Activated naive CD8-positive, alpha-beta T cell (primary cell): ENCODE results near the gene FAM170B.
A peak's percentile ranks its signal among the peaks of the same experiment; 100 is the strongest.

Experiments used
- H3K27ac Mint-ChIP-seq: one replicate; pipeline ENCODE4 v1.8.0; 2021; ENCODE audit warnings: mixed read lengths
- H3K27me3 Mint-ChIP-seq: one replicate; pipeline ENCODE4 v1.8.0; 2021; ENCODE audit warnings: mixed read lengths
- H3K36me3 Mint-ChIP-seq: one replicate; pipeline ENCODE4 v1.8.0; 2021; ENCODE audit warnings: mixed read lengths
- H3K4me1 Mint-ChIP-seq: one replicate; pipeline ENCODE4 v1.8.0; 2021; ENCODE audit warnings: low read depth, mixed read lengths
- H3K4me3 Mint-ChIP-seq: one replicate; pipeline ENCODE4 v1.8.0; 2021; ENCODE audit warnings: mild to moderate bottlenecking, mixed read lengths
- H3K9me3 Mint-ChIP-seq: one replicate; pipeline ENCODE4 v1.8.0; 2021; ENCODE audit warnings: low read depth, mixed read lengths

Gene FAM170B

GRCh38 chr10:49172777-49173132 lies 38.9 kb upstream of the FAM170B start:
- H3K36me3 Mint-ChIP-seq = no peaks in the 10 kb centered on the region
- no peak overlapping the region for H3K27ac Mint-ChIP-seq
- no peaks in the 10 kb centered on the region for H3K27me3 Mint-ChIP-seq
- no peak overlapping the region for H3K4me3 Mint-ChIP-seq
- H3K4me1 Mint-ChIP-seq = peaks cover 5% of the 10 kb centered on the region
- no peaks in the 10 kb centered on the region for H3K9me3 Mint-ChIP-seq

GRCh38 chr10:49172061-49172776 lies 38.4 kb upstream of the FAM170B start:
- Mint-ChIP-seq H3K36me3 (no peaks in the 10 kb centered on the region), H3K27me3 (no peaks in the 10 kb centered on the region), H3K27ac (no peak overlapping the region), H3K4me1 (peaks cover 1% of the 10 kb centered on the region), H3K9me3 (no peaks in the 10 kb centered on the region), H3K4me3 (no peak overlapping the region)

GRCh38 chr10:49171326-49172060 lies 37.7 kb upstream of the FAM170B start:
- Mint-ChIP-seq H3K36me3 (no peaks in the 10 kb centered on the region), H3K4me1 (no peaks in the 10 kb centered on the region), H3K27ac (no peak overlapping the region), H3K4me3 (no peak overlapping the region), H3K9me3 (no peaks in the 10 kb centered on the region), H3K27me3 (no peaks in the 10 kb centered on the region)

- Mint-ChIP-seq H3K27ac (no peak overlapping the region), H3K36me3 (no peaks in the 10 kb centered on the region), H3K4me3 (no peak overlapping the region), H3K9me3 (no peaks in the 10 kb centered on the region), H3K4me1 (no peaks in the 10 kb centered on the region), H3K27me3 (no peaks in the 10 kb centered on the region)
Observed at GRCh38 chr10:49170632-49171325, 37.0 kb upstream of the FAM170B start.

- H3K4me3 Mint-ChIP-seq = no peak overlapping the region
- no peaks in the 10 kb centered on the region for H3K4me1 Mint-ChIP-seq
- H3K36me3 Mint-ChIP-seq = no peaks in the 10 kb centered on the region
- H3K9me3 Mint-ChIP-seq = no peaks in the 10 kb centered on the region
- H3K27ac Mint-ChIP-seq = peak overlapping the region; percentile 54
- H3K27me3 Mint-ChIP-seq = no peaks in the 10 kb centered on the region
Observed at GRCh38 chr10:49169776-49170175, 36.0 kb upstream of the FAM170B start.

GRCh38 chr10:49168831-49169500 lies 35.1 kb upstream of the FAM170B start:
- Mint-ChIP-seq H3K27me3 (no peaks in the 10 kb centered on the region), H3K36me3 (no peaks in the 10 kb centered on the region), H3K27ac (no peak overlapping the region), H3K4me1 (peaks cover 1% of the 10 kb centered on the region), H3K9me3 (no peaks in the 10 kb centered on the region), H3K4me3 (no peak overlapping the region)

GRCh38 chr10:49168171-49168540 lies 34.3 kb upstream of the FAM170B start:
- Mint-ChIP-seq H3K36me3 (no peaks in the 10 kb centered on the region), H3K4me1 (peaks cover 1% of the 10 kb centered on the region), H3K27ac (no peak overlapping the region), H3K27me3 (no peaks in the 10 kb centered on the region), H3K4me3 (no peak overlapping the region), H3K9me3 (no peaks in the 10 kb centered on the region)

- no peaks in the 10 kb centered on the region for H3K36me3 Mint-ChIP-seq
- no peak overlapping the region for H3K27ac Mint-ChIP-seq
- no peak overlapping the region for H3K4me3 Mint-ChIP-seq
- H3K9me3 Mint-ChIP-seq = no peaks in the 10 kb centered on the region
- peaks cover 1% of the 10 kb centered on the region for H3K4me1 Mint-ChIP-seq
- no peaks in the 10 kb centered on the region for H3K27me3 Mint-ChIP-seq
Observed at GRCh38 chr10:49167425-49168170, 33.8 kb upstream of the FAM170B start.

GRCh38 chr10:49166484-49167400 lies 32.9 kb upstream of the FAM170B start:
- H3K4me1 Mint-ChIP-seq = peaks cover 1% of the 10 kb centered on the region
- H3K27ac Mint-ChIP-seq = no peak overlapping the region
- no peak overlapping the region for H3K4me3 Mint-ChIP-seq
- no peaks in the 10 kb centered on the region for H3K9me3 Mint-ChIP-seq
- no peaks in the 10 kb centered on the region for H3K36me3 Mint-ChIP-seq
- no peaks in the 10 kb centered on the region for H3K27me3 Mint-ChIP-seq

GRCh38 chr10:49165821-49166483 lies 32.1 kb upstream of the FAM170B start:
- no peaks in the 10 kb centered on the region for H3K36me3 Mint-ChIP-seq
- H3K27ac Mint-ChIP-seq = no peak overlapping the region
- H3K9me3 Mint-ChIP-seq = no peaks in the 10 kb centered on the region
- no peak overlapping the region for H3K4me3 Mint-ChIP-seq
- H3K4me1 Mint-ChIP-seq = peaks cover 1% of the 10 kb centered on the region
- H3K27me3 Mint-ChIP-seq = no peaks in the 10 kb centered on the region

GRCh38 chr10:49165259-49165658 lies 31.4 kb upstream of the FAM170B start:
- Mint-ChIP-seq H3K36me3 (no peaks in the 10 kb centered on the region), H3K27me3 (no peaks in the 10 kb centered on the region), H3K4me1 (peaks cover 1% of the 10 kb centered on the region), H3K27ac (no peak overlapping the region), H3K4me3 (no peak overlapping the region), H3K9me3 (no peaks in the 10 kb centered on the region)

- no peaks in the 10 kb centered on the region for H3K9me3 Mint-ChIP-seq
- H3K36me3 Mint-ChIP-seq = no peaks in the 10 kb centered on the region
- no peak overlapping the region for H3K4me3 Mint-ChIP-seq
- no peak overlapping the region for H3K27ac Mint-ChIP-seq
- H3K27me3 Mint-ChIP-seq = no peaks in the 10 kb centered on the region
- peaks cover 1% of the 10 kb centered on the region for H3K4me1 Mint-ChIP-seq
Observed at GRCh38 chr10:49164559-49165188, 30.9 kb upstream of the FAM170B start.

- H3K27ac Mint-ChIP-seq = no peak overlapping the region
- H3K4me1 Mint-ChIP-seq = peaks cover 1% of the 10 kb centered on the region
- H3K36me3 Mint-ChIP-seq = no peaks in the 10 kb centered on the region
- H3K9me3 Mint-ChIP-seq = no peaks in the 10 kb centered on the region
- no peak overlapping the region for H3K4me3 Mint-ChIP-seq
- no peaks in the 10 kb centered on the region for H3K27me3 Mint-ChIP-seq
Observed at GRCh38 chr10:49163741-49164140, 29.9 kb upstream of the FAM170B start.
